RWPE2 (cell line): Measurements from ENCODE around the gene SRC.
A peak's percentile ranks its signal among the peaks of the same experiment; 100 is the strongest.

Experiments
- ATAC-seq: fragments of 200-7000 bp; cut with Tn5 transposase; 3 replicates; pipeline ENCODE4 v1.9.1; 2021; ENCODE audit warnings: low read depth
- DNase-seq: peaks from one replicate; pipeline ENCODE4 v3.0.0-alpha.2; 2020; ENCODE audit warnings: low spot score
- H3K27ac ChIP-seq: fragments of 450-650 bp; 2 replicates; pipeline ENCODE4 v1.5.1; 2017; ENCODE audit warnings: mild to moderate bottlenecking; ENCODE audit not compliant: poor library complexity, severe bottlenecking
- H3K27me3 ChIP-seq: fragments of 250-450 bp; sonication (Bioruptor Pico); 2 replicates; pipeline ENCODE4 v1.5.1; 2021; ENCODE audit warnings: mild to moderate bottlenecking, moderate library complexity; ENCODE audit not compliant: insufficient read depth, poor library complexity, severe bottlenecking
- H3K36me3 ChIP-seq: fragments of 250-450 bp; sonication (Bioruptor Pico); 2 replicates; pipeline ENCODE4 v1.5.1; 2020; ENCODE audit warnings: low read depth, mild to moderate bottlenecking, moderate library complexity
- H3K4me1 ChIP-seq: fragments of 250-450 bp; sonication (Bioruptor Pico); 2 replicates; pipeline ENCODE4 v1.5.1; 2021; ENCODE audit warnings: mild to moderate bottlenecking, moderate library complexity; ENCODE audit not compliant: insufficient read depth, poor library complexity, severe bottlenecking
- H3K4me3 ChIP-seq: fragments of 250-450 bp; sonication (Bioruptor Pico); 2 replicates; pipeline ENCODE4 v1.5.1; 2021; ENCODE audit warnings: mild to moderate bottlenecking, moderate library complexity; ENCODE audit not compliant: severe bottlenecking
- H3K9me3 ChIP-seq: fragments of 250-450 bp; sonication (Bioruptor Pico); 2 replicates; pipeline ENCODE4 v1.5.1; 2021; ENCODE audit warnings: mild to moderate bottlenecking, moderate library complexity; ENCODE audit not compliant: severe bottlenecking
- CTCF ChIP-seq: fragments of 450-650 bp; IDR thresholded peaks from one replicate; pipeline ENCODE4 v1.5.1; 2017; ENCODE audit warnings: mild to moderate bottlenecking, moderate library complexity; ENCODE audit not compliant: poor library complexity, severe bottlenecking

Gene SRC

GRCh38 chr20:37419307-37419706 is 73.4 kb downstream of the SRC start:
- no peak for TF ChIP-seq CTCF
- no peak overlapping the region for H3K27ac ChIP-seq
- DNase-seq: no peak
- H3K27me3 ChIP-seq: peaks cover 31% of the 10 kb centered on the region
- H3K4me1 ChIP-seq: no peaks in the 10 kb centered on the region
- ATAC-seq: no peak
- H3K9me3 ChIP-seq: no peaks in the 10 kb centered on the region
- no peak overlapping the region for H3K4me3 ChIP-seq
- H3K36me3 ChIP-seq: no peaks in the 10 kb centered on the region

GRCh38 chr20:37419774-37420542 is 74.0 kb downstream of the SRC start:
- ATAC-seq: no peak
- H3K4me1 ChIP-seq: no peaks in the 10 kb centered on the region
- TF ChIP-seq CTCF: no peak

GRCh38 chr20:37420610-37421009 is 74.7 kb downstream of the SRC start:
- DNase-seq: no peak
- Histone ChIP-seq H3K4me1 (no peaks in the 10 kb centered on the region), H3K27me3 (peaks cover 33% of the 10 kb centered on the region), H3K27ac (no peak overlapping the region), H3K36me3 (no peaks in the 10 kb centered on the region), H3K4me3 (no peak overlapping the region), H3K9me3 (no peaks in the 10 kb centered on the region)
- no peak for TF ChIP-seq CTCF
- no peak for ATAC-seq

More at GRCh38 chr20:37419774-37420542, 74.0 kb downstream of the SRC start:
- peaks cover 33% of the 10 kb centered on the region for H3K27me3 ChIP-seq
- DNase-seq: peak; percentile 85
- no peaks in the 10 kb centered on the region for H3K36me3 ChIP-seq
- no peak overlapping the region for H3K27ac ChIP-seq
- H3K9me3 ChIP-seq: no peaks in the 10 kb centered on the region
- H3K4me3 ChIP-seq: no peak overlapping the region

- H3K9me3 ChIP-seq: no peaks in the 10 kb centered on the region
- DNase-seq: peak; percentile 71
- peaks cover 33% of the 10 kb centered on the region for H3K27me3 ChIP-seq
Measured at GRCh38 chr20:37421060-37421905, 75.3 kb downstream of the SRC start.

More at GRCh38 chr20:37421060-37421905, 75.3 kb downstream of the SRC start:
- H3K4me3 ChIP-seq: no peak overlapping the region
- TF ChIP-seq CTCF: no peak
- no peaks in the 10 kb centered on the region for H3K4me1 ChIP-seq
- ATAC-seq: no peak
- no peaks in the 10 kb centered on the region for H3K36me3 ChIP-seq
- H3K27ac ChIP-seq: no peak overlapping the region
